HFF-Myc (cell line): ENCODE measurements around the gene FAM47B.

Source experiments
- DNase-seq: peaks from one replicate; pipeline ENCODE4 v3.0.0-alpha.2; 2011; ENCODE audit warnings: low read depth; ENCODE audit errors: extremely low read depth
- H3K4me3 ChIP-seq: replicated peaks from 2 replicates; pipeline ENCODE4 v1.5.1; 2011; ENCODE audit warnings: low read depth, mild to moderate bottlenecking, control low read depth, low read length
- TF ChIP-seq, protein P1 (sequence below): IDR thresholded peaks from 2 replicates; pipeline ENCODE4 v1.5.1; 2012; ENCODE audit warnings: mild to moderate bottlenecking, low read depth, low read length, control low read depth; ENCODE audit errors: missing control alignments

The FAM47B gene

GRCh38 chrX:34917146-34917545 lies 25.4 kb upstream of the FAM47B start:
- TF ChIP-seq, protein P1, sequence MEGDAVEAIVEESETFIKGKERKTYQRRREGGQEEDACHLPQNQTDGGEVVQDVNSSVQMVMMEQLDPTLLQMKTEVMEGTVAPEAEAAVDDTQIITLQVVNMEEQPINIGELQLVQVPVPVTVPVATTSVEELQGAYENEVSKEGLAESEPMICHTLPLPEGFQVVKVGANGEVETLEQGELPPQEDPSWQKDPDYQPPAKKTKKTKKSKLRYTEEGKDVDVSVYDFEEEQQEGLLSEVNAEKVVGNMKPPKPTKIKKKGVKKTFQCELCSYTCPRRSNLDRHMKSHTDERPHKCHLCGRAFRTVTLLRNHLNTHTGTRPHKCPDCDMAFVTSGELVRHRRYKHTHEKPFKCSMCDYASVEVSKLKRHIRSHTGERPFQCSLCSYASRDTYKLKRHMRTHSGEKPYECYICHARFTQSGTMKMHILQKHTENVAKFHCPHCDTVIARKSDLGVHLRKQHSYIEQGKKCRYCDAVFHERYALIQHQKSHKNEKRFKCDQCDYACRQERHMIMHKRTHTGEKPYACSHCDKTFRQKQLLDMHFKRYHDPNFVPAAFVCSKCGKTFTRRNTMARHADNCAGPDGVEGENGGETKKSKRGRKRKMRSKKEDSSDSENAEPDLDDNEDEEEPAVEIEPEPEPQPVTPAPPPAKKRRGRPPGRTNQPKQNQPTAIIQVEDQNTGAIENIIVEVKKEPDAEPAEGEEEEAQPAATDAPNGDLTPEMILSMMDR, result no peak
- no peak overlapping the region for H3K4me3 ChIP-seq
- DNase-seq, result no peak

DNA sequence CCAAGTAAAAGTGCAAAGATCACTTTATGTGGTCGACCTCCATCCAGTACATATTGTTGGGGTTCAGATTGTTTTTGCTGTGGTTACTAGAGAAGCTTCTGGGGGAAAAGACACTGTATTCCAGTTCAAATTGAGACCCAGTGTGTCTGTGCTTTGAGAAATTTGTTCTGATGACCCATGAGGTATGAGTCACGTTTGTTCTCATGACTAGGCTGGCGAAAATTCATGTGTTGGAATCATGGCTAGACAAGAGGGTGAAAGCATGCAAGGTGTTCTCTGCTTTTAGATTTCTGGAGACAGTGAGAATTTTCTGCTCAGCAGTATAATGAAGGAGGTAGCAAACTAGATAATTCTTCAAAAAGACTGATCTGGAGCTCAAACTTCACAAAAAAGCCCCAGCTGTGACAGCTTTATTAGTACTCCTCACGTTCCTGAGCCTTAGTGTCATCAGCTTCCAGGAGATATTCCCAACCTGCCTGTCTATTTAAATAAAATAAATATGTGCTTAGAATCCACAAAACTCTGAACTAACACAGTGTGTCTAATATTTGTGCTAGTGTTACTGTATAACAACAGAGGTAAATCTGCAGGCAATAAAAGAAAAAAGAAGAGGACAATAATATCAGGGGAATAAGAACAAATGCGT lies 24.4 kb upstream of the FAM47B start:
- H3K4me3 ChIP-seq, result no peak overlapping the region
- TF ChIP-seq, protein P1, result no peak
- DNase-seq, result no peak

DNA sequence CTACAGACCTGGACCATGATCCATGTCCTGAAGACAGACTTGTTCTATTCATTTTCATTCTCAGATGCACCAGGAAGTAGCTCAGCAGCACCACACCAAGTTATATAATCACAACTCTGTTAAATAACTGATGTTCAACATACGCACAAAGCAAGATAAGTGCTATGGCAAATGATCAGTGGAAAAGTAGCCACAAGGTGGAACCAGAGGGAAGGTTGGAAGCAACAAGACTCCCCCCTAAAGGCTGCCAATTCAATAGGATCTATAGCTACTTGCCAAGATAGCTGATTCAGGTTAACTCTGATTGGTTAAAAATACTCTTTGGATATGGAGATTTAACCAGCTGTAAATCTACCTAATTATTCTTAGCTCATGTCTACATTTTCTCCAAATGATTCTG lies 23.7 kb upstream of the FAM47B start:
- H3K4me3 ChIP-seq, result no peak overlapping the region
- DNase-seq, result peak; percentile 32

GRCh38 chrX:34927866-34928265 lies 14.7 kb upstream of the FAM47B start:
- no peak overlapping the region for H3K4me3 ChIP-seq
- no peak for DNase-seq
- TF ChIP-seq, protein P1, result no peak

More for the DNA sequence above, 23.7 kb upstream of the FAM47B start:
- TF ChIP-seq, protein P1, result peak; percentile 53

GRCh38 chrX:34943235-34943634 lies 639 bp downstream of the FAM47B start:
- TF ChIP-seq, protein P1, result no peak
- no peak for DNase-seq

DNA sequence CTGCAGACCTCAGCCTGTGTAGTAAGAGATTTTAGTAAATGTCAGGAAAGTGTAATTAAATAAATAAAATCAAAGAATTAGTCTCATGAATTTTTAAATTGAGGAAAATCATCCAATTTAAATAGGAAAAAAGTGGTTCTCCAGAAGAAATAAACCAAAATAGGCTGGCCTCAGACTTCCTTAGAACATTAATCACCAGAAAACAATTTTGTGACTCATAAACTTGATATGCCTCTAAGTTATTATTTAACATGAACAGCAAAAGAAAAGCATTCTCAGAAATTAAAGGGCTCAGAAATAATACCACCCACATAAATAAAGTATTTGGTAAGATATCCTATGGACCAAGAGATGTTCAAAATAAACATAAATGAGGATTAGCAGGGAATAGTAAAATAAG lies 14.3 kb downstream of the FAM47B start:
- TF ChIP-seq, protein P1, result no peak
- no peak for DNase-seq

More at GRCh38 chrX:34943235-34943634, 639 bp downstream of the FAM47B start:
- H3K4me3 ChIP-seq, result no peak overlapping the region

DNA sequence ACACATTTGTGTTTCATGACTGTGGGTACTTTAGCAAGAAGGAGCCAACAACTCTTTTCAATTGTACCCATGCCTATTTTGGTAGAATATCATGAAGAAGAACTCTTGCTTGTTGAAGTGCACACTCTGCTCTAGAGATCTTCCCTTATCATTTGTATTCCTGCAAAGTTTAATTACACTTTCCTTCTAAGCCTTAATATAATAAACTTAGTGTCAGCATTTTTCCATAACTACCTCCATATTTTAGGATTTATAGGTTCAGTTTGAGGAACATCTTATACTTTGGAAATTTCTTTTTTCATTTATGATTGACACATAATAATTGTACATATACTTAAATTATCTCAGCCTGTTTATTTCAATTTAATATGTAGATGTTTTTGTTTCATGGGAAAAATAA lies 19.1 kb downstream of the FAM47B start:
- no peak for DNase-seq
- TF ChIP-seq, protein P1, result no peak
- H3K4me3 ChIP-seq, result no peak overlapping the region

More for the DNA sequence above, 14.3 kb downstream of the FAM47B start:
- no peak overlapping the region for H3K4me3 ChIP-seq
